Measurements from ENCODE around the gene NOLC1. TPM values are rescaled to one million over a fixed set of nuclear protein-coding genes. Genes with fewer than 3 reads are reported as not detected.

NOLC1 gene
- total and polyA plus RNA-seq, 4 experiments from 2014 or later = 20.0 to 75.0 (median 67.7) TPM

- H3K36me3 ChIP-seq (ENCODE audit: insufficient read depth, low read length) = peaks cover 58% of the 10 kb centered on the region
- intact Hi-C loops (cut with micrococcal nuclease) = no loop called here
These were observed 10.5 kb upstream of the NOLC1 start for GRCh38 chr10:102141583-102142107.

DNA sequence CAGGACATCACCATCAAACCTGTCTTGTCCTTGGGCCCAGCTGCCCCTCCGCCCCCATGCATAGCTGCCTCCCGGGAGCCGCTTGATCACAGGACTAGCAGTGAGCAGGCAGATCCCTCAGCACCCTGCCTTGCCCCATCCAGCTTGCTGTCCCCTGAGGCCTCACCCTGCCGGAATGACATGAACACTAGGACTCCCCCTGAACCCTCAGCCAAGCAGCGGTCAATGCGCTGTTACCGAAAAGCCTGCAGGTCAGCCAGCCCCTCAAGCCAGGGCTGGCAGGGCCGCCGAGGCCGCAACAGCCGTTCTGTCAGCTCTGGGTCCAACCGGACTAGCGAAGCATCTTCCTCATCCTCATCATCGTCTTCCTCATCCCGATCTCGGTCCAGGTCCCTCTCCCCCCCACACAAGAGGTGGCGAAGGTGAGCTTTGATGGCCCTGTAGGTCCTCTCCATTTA lies 5.2 kb upstream of the NOLC1 start:
- H3K9me3 ChIP-seq (ENCODE audit: control insufficient read depth in 1 of 2, low read length in 2 of 2) = no peaks in the 10 kb centered on the region
- Mint-ChIP-seq H3K4me1 (peaks cover 7 to 13% (median 8%) of the 10 kb centered on the region in 4 donors), H3K4me3 (no peak overlapping the region), H3K36me3 (peaks cover 35 to 72% of the 10 kb centered on the region in 2 donors), H3K9me3 (no peaks in the 10 kb centered on the region), H3K27ac (peak overlapping the region in 2 of 7 donors; percentile 36 to 87), H3K27me3 (no peaks in the 10 kb centered on the region)
- CTCF ChIA-PET (ENCODE audit: partially characterized antibody) = interaction anchor here (0.9 to 1.3 kb wide), 3 partner anchors 15 to 23 kb away, joined by 3 to 7 read pairs (median 3); no protein-coding TSS in a partner anchor
- no peak overlapping the region for H3K4me3 ChIP-seq (ENCODE audit: low read length in 2 of 2)
- no peak overlapping the region for H3K27ac ChIP-seq (ENCODE audit: low read depth, low read length)
- peaks cover 6% of the 10 kb centered on the region for H3K4me1 ChIP-seq (ENCODE audit: insufficient read depth, low read length)
- POLR2A ChIA-PET (ENCODE audit: partially characterized antibody) = interaction anchor here (1.2 kb wide), 1 partner anchor 9 kb away, joined by 3 read pairs; no protein-coding TSS in a partner anchor
- DNase-seq = no peak
- peaks cover 35% of the 10 kb centered on the region for H3K36me3 ChIP-seq (ENCODE audit: insufficient read depth, low read length)
- intact Hi-C loops (cut with micrococcal nuclease) = no loop called here
- no peaks in the 10 kb centered on the region for H3K27me3 ChIP-seq (ENCODE audit: insufficient read depth, low read length)

More at GRCh38 chr10:102141583-102142107, 10.5 kb upstream of the NOLC1 start:
- peaks cover 0 to 11% (median 8%) of the 10 kb centered on the region in 4 donors for H3K4me1 Mint-ChIP-seq
- H3K27ac Mint-ChIP-seq = peak overlapping the region in 1 of 7 donors; percentile 27
- no peak overlapping the region for H3K4me3 Mint-ChIP-seq
- H3K27me3 Mint-ChIP-seq = no peaks in the 10 kb centered on the region
- ChIA-PET CTCF (ENCODE audit: partially characterized antibody) (no interaction called here), POLR2A (ENCODE audit: partially characterized antibody) (no interaction called here)
- peaks cover 5% of the 10 kb centered on the region for H3K4me1 ChIP-seq (ENCODE audit: insufficient read depth, low read length)
- DNase-seq = no peak
- H3K36me3 Mint-ChIP-seq = peaks cover 33 to 80% of the 10 kb centered on the region in 2 donors
- H3K27me3 ChIP-seq (ENCODE audit: insufficient read depth, low read length) = no peaks in the 10 kb centered on the region
- H3K9me3 Mint-ChIP-seq = peaks cover 0 to 2% (median 0%) of the 10 kb centered on the region in 8 donors
- H3K9me3 ChIP-seq (ENCODE audit: control insufficient read depth in 1 of 2, low read length in 2 of 2) = no peaks in the 10 kb centered on the region
- H3K4me3 ChIP-seq (ENCODE audit: low read length in 2 of 2) = no peak overlapping the region
- no peak overlapping the region for H3K27ac ChIP-seq (ENCODE audit: low read depth, low read length)

DNA sequence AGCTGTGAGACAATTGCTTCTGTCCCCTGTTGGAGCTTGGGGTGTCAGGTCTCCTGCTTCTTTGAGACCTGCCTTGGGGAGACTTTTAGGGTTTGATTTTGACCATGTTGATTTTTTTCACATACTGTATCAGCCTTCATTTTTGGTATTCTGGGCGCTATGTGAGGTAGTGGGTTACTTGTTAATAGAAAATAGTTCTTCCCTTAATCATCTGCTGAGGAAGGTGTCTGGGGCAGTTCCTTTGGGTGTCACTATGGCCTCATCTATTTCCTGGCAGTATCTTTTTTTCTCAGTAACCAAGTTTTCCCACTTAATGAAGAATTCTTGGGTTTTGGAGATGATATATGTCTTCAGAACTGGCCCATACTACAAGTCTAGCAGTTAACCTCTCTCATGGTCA lies 4.6 kb upstream of the NOLC1 start:
- no peak overlapping the region for H3K27ac ChIP-seq (ENCODE audit: low read depth, low read length)
- intact Hi-C loops (cut with micrococcal nuclease) = no loop called here
- no peaks in the 10 kb centered on the region for H3K27me3 Mint-ChIP-seq
- POLR2A ChIA-PET (ENCODE audit: partially characterized antibody) = interaction anchor here (0.6 to 1.2 kb wide), 2 partner anchors 10 to 12 kb away, joined by 3 read pairs; no protein-coding TSS in a partner anchor
- DNase-seq = no peak
- peaks cover 35% of the 10 kb centered on the region for H3K36me3 ChIP-seq (ENCODE audit: insufficient read depth, low read length)
- no peaks in the 10 kb centered on the region for H3K9me3 Mint-ChIP-seq
- H3K4me1 Mint-ChIP-seq = peaks cover 9 to 19% (median 11%) of the 10 kb centered on the region in 4 donors
- no peaks in the 10 kb centered on the region for H3K9me3 ChIP-seq (ENCODE audit: control insufficient read depth in 1 of 2, low read length in 2 of 2)
- no peak overlapping the region for H3K4me3 ChIP-seq (ENCODE audit: low read length in 2 of 2)
- H3K4me3 Mint-ChIP-seq = no peak overlapping the region
- H3K36me3 Mint-ChIP-seq = peaks cover 35 to 77% of the 10 kb centered on the region in 2 donors
- no peaks in the 10 kb centered on the region for H3K27me3 ChIP-seq (ENCODE audit: insufficient read depth, low read length)
- peaks cover 6% of the 10 kb centered on the region for H3K4me1 ChIP-seq (ENCODE audit: insufficient read depth, low read length)
- H3K27ac Mint-ChIP-seq = peak overlapping the region in 4 of 7 donors; percentile 1 to 87 (median 28)
- CTCF ChIA-PET (ENCODE audit: partially characterized antibody) = interaction anchor here (0.9 to 1.1 kb wide), 2 partner anchors 10 to 22 kb away, joined by 3 read pairs; no protein-coding TSS in a partner anchor

DNA sequence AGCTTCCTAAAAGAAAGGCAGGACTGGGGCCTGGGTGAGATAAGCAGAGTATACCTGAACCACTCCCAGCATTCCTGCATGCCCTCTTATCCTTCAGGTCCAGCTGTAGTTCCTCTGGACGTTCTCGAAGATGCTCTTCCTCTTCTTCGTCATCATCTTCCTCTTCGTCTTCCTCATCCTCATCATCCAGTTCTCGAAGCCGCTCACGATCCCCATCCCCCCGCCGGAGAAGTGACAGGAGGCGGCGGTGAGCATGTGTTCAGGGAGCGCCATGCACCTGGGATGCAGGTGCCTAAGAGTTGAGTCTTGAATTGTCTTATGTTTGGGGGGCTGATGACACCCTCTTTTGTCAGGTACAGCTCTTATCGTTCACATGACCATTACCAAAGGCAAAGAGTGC lies 3.9 kb upstream of the NOLC1 start:
- CTCF ChIA-PET (ENCODE audit: partially characterized antibody) = interaction anchor here (0.9 to 1.2 kb wide), 3 partner anchors 11 to 348 kb away, joined by 3 to 5 read pairs (median 3); no protein-coding TSS in a partner anchor

GRCh38 chr10:102150970-102151773 lies 1.0 kb upstream of the NOLC1 start:
- Histone ChIP-seq H3K27me3 (ENCODE audit: insufficient read depth, low read length) (no peaks in the 10 kb centered on the region), H3K4me3 (ENCODE audit: low read length in 2 of 2) (peak overlapping the region in 1 of 2 donors; percentile 91), H3K4me1 (ENCODE audit: insufficient read depth, low read length) (peaks cover 34% of the 10 kb centered on the region), H3K27ac (ENCODE audit: low read depth, low read length) (peak overlapping the region; percentile 87), H3K36me3 (ENCODE audit: insufficient read depth, low read length) (peaks cover 29% of the 10 kb centered on the region), H3K9me3 (ENCODE audit: control insufficient read depth in 1 of 2, low read length in 2 of 2) (no peaks in the 10 kb centered on the region)
- peak overlapping the region; percentile 91 to 99 (median 97) for H3K27ac Mint-ChIP-seq
- H3K4me1 Mint-ChIP-seq = peaks cover 20 to 55% (median 36%) of the 10 kb centered on the region in 4 donors
- H3K9me3 Mint-ChIP-seq = no peaks in the 10 kb centered on the region
- H3K36me3 Mint-ChIP-seq = peaks cover 23 to 66% of the 10 kb centered on the region in 2 donors
- DNase-seq = no peak
- H3K4me3 Mint-ChIP-seq = peak overlapping the region; percentile 91 to 97 (median 94)
- H3K27me3 Mint-ChIP-seq = no peaks in the 10 kb centered on the region
- POLR2A ChIA-PET (ENCODE audit: partially characterized antibody) = interaction anchor here (0.9 to 2.0 kb wide), 14 partner anchors 9 to 494 kb away, joined by 3 to 17 read pairs (median 8); partner anchors contain the start of genes ACTR1A, ARMH3, LDB1 and OGA
- CTCF ChIA-PET (ENCODE audit: partially characterized antibody) = interaction anchor here (0.6 to 4.0 kb wide), 10 partner anchors 8 to 327 kb away, joined by 3 to 17 read pairs (median 3); partner anchors contain the start of gene PPRC1
- intact Hi-C loops (cut with micrococcal nuclease) = loop anchor here (5.0 kb wide), 2 partner anchors 491 to 561 kb away; partner anchors contain the start of genes ARL3, SFXN2 and TRIM8

More for the DNA sequence above, 3.9 kb upstream of the NOLC1 start:
- H3K4me3 ChIP-seq (ENCODE audit: low read length in 2 of 2) = no peak overlapping the region
- no peaks in the 10 kb centered on the region for H3K27me3 ChIP-seq (ENCODE audit: insufficient read depth, low read length)
- peaks cover 16 to 26% (median 18%) of the 10 kb centered on the region in 4 donors for H3K4me1 Mint-ChIP-seq
- POLR2A ChIA-PET (ENCODE audit: partially characterized antibody) = interaction anchor here (0.6 kb wide), 1 partner anchor 12 kb away, joined by 3 read pairs; no protein-coding TSS in a partner anchor
- peaks cover 35% of the 10 kb centered on the region for H3K36me3 ChIP-seq (ENCODE audit: insufficient read depth, low read length)
- H3K9me3 Mint-ChIP-seq = no peaks in the 10 kb centered on the region
- H3K27ac ChIP-seq (ENCODE audit: low read depth, low read length) = no peak overlapping the region
- DNase-seq = no peak
- no peaks in the 10 kb centered on the region for H3K9me3 ChIP-seq (ENCODE audit: control insufficient read depth in 1 of 2, low read length in 2 of 2)
- peaks cover 13% of the 10 kb centered on the region for H3K4me1 ChIP-seq (ENCODE audit: insufficient read depth, low read length)
- H3K4me3 Mint-ChIP-seq = no peak overlapping the region
- peaks cover 32 to 77% of the 10 kb centered on the region in 2 donors for H3K36me3 Mint-ChIP-seq
- intact Hi-C loops (cut with micrococcal nuclease) = no loop called here
- no peaks in the 10 kb centered on the region for H3K27me3 Mint-ChIP-seq
- peak overlapping the region in 4 of 7 donors; percentile 1 to 73 (median 50) for H3K27ac Mint-ChIP-seq

GRCh38 chr10:102152545-102152890 lies 329 bp downstream of the NOLC1 start:
- peaks cover 27 to 67% of the 10 kb centered on the region in 2 donors for H3K36me3 Mint-ChIP-seq
- H3K27me3 ChIP-seq (ENCODE audit: insufficient read depth, low read length) = no peaks in the 10 kb centered on the region
- ChIA-PET CTCF (ENCODE audit: partially characterized antibody) (interaction anchor here (0.9 to 4.0 kb wide), 8 partner anchors 9 to 200 kb away, joined by 3 to 17 read pairs (median 4); partner anchors contain the start of gene PPRC1), POLR2A (ENCODE audit: partially characterized antibody) (interaction anchor here (0.5 to 2.0 kb wide), 15 partner anchors 8 to 494 kb away, joined by 3 to 17 read pairs (median 7); partner anchors contain the start of genes ACTR1A, ARMH3, LDB1 and OGA)
- H3K4me1 Mint-ChIP-seq = peaks cover 22 to 64% (median 46%) of the 10 kb centered on the region in 4 donors
- H3K4me1 ChIP-seq (ENCODE audit: insufficient read depth, low read length) = peaks cover 34% of the 10 kb centered on the region
- H3K27me3 Mint-ChIP-seq = no peaks in the 10 kb centered on the region
- no peaks in the 10 kb centered on the region for H3K9me3 ChIP-seq (ENCODE audit: control insufficient read depth in 1 of 2, low read length in 2 of 2)
- H3K4me3 ChIP-seq (ENCODE audit: low read length in 2 of 2) = peak overlapping the region; percentile 82 to 91
- H3K27ac ChIP-seq (ENCODE audit: low read depth, low read length) = peak overlapping the region; percentile 87
- H3K9me3 Mint-ChIP-seq = peaks cover 0 to 2% (median 0%) of the 10 kb centered on the region in 8 donors
- intact Hi-C loops (cut with micrococcal nuclease) = loop anchor here (1.0 to 5.0 kb wide), 10 partner anchors 20 to 560 kb away; partner anchors contain the start of genes ACTR1A, ARL3, GBF1 and HPS6
- H3K4me3 Mint-ChIP-seq = peak overlapping the region; percentile 91 to 97 (median 94)
- peak overlapping the region; percentile 91 to 99 (median 97) for H3K27ac Mint-ChIP-seq
- no peak for DNase-seq
- peaks cover 39% of the 10 kb centered on the region for H3K36me3 ChIP-seq (ENCODE audit: insufficient read depth, low read length)

Data from CD4-positive, alpha-beta memory T cell (primary cell).